NCI-H446 (cell line): ENCODE measurements around the gene NR3C2.

ENCODE experiments used
- DNase-seq, 2 experiments: peaks; one replicate each; lab custom pipeline; 2025; lab: John Stamatoyannopoulos, UW

Gene NR3C2

DNA sequence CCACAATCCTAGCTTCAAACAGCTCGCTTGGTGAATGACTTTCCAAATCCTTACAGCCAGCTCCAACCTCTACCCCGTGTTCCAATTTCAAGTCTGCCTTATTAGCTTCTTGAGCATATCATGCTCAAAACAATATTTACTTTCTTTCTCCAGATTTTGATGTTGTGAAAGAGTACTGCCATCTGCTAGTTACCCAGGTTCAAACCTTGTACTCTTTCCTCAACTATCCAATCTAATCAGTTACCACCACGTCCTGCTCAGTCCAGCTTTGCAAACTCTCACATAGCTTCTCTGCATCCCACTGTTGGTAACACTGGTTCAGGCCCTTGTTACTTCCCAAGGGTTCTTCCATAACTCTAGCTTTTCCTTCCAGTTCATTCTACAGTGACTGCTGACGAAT is 179.1 kb downstream of the NR3C2 start:
- DNase-seq, result no peak

DNA sequence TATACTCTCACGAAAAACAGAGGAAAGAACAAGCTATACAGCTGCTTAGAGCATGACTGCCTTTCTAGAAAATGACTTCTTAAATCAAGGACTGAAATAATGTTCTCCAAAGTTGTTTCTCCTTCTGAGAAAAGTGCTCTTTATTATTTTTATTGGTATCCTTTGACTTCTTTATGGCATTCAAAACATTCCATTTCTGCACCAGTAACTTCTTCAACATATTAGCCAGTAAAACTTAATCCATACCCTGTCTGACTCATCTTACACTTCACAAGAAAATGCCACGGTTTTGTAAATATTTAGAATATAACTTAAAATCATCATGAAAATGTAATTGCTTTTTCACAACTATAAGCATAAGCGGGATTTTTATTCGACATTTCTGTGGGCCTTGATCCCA is 180.4 kb downstream of the NR3C2 start:
- DNase-seq, result no peak

DNA sequence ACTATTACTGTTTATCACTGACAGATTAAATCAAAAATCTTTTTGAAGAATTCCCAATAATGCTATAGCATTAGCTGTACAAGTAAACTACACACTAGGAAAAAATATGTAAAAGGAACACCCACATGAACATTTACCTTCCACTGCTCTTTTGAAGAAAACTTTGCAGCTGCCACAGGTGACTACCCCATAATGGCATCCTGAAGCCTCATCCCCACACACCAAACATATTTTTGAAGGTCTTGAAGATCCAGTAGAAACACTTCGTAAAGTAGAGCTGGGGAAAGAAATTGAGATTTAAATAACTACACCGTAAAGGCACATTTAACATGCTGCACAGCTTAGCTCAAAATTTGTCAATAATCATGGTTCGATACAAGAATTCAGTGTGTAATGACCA is 182.4 kb downstream of the NR3C2 start:
- no peak for DNase-seq

DNA sequence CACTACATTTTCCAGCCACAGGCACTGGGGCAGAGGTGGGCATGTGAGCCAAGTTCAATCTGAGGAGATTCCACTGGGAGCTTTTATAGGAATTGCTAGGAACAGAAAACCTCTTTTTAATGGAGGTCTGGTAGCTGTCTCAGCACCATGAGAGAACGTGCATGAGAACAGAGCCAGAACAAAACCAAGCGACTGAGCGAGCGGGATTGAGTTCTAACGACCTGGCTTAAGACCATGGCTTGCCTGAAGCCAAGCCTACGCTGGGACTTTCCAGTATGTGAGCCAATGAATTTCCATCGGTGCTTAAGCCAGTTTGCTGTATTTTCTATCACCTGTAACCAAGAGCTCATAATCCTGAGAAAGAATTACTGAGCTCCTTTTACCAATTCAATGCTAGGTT is 183.7 kb downstream of the NR3C2 start:
- no peak for DNase-seq

DNA sequence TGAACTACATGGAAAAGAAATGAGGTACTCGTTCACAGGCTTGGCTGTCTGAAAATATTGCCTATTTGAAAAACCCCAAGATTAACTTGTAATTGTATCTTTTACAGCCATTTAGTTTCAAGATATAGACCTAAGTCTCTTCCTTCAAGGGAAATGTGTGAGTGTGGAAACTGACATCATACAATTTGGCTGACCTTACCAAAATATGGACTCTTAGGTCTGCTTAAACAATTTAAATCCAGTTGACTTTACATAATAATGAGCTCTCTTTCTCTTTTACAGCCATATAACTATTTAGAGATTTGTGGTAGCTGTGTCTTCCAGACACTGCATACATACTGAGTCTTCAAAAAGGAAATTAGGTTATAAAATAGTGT is 186.9 kb downstream of the NR3C2 start:
- DNase-seq, result no peak

DNA sequence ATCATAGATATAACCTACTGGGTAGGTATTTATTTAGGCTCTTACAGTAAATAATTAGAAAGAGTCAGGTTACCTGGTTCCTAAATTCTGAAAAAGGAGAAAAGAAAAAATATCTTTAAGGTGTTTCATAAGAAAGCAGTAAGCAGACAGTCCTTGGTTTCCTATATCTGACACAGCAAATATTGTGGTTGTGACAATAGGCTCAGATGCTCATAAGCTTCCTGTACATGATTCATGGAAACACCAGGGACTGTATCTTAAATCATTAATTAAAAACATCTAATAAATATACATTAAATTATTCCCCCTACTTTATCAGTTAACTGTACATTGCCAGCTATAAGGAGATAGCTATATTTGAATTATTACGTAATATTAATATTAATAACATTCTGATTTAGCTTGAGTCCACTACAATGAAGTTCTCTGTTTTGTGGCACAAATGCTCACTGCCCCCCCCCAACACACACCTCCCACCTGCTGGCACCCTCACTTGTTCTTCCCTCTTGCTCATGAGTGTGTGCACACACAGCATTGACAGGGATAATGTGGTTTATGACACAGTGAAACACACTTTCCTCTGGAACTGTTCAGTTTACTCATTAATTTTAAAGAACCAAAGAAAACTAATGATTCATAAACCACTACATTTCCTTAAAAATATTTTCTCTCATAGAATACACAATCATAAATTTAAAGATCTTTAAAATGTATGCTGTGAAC is 187.4 kb downstream of the NR3C2 start:
- no peak for DNase-seq

DNA sequence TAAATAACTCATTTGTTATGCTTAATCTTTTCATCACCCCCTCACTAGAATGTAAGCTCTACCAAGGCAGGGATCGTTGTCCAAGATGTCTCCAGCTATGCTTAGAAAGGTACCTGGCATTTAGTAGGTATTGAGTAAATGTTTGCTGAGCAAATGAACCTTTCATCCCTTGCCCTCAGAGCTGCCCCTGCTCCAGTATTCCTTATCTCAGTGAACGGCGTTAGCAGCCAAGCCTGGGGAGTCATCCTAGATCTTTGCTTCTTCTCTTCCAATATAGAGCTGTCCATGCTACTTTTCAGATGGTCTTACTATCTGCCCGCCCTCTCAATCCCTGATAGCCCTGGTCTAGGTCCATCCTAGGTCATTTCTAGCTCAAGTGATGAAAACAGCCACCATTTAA is 188.4 kb downstream of the NR3C2 start:
- DNase-seq, result no peak

DNA sequence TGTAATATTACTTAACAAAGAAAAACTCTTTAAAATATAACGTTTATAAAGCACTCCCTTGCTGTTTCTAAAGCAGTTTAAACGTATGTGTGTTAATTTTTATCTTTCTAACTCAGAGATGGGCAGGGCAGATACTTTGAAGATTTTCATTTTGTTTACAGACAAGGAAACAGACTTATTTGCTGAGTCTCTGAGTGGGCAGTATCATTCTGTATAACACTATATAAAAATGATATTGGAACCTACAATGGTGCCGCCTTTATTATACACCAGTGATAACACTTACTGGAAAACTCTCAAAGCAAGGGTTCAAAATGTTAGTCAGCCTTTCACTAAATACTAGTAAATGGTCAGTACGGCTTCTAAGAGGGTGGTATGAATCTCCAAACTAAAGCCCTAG is 193.4 kb downstream of the NR3C2 start:
- DNase-seq, result no peak

DNA sequence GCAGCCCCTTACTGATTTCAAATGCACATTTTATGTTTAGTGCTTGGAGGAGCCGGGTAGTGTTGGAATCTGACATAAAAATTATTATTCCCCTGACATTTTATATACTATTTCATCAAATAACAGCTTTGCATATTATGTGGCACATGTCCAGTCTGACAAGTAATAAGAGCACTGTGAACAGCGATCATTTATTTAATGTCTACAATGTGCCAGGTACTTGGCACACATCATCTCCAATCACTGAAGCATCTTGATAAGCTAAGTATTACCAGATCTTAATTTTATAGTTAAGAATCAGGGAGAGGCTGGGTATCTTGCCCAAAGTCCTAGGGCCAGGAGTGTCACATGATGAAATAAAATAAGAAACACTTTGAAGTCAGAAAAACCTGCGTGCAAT is 197.2 kb downstream of the NR3C2 start:
- no peak for DNase-seq

DNA sequence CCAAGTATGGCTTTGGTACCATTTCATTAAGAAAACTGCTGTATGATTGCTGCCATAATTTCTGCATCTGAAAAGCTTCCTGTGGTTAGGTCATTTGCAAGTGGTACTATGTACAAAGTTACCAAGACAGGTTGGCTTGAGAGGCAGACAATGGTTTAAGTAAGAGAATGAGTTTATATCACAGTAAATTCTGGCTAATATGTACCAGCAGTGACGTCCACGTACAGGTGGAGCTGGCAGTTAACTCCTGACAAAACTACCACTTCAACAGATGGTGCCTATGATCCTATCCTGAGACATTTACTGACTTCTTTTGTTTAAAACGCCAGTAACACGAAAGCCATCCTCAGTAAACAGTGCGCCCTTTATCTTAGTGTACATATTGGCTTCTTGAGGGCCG is 198.4 kb downstream of the NR3C2 start:
- no peak for DNase-seq

DNA sequence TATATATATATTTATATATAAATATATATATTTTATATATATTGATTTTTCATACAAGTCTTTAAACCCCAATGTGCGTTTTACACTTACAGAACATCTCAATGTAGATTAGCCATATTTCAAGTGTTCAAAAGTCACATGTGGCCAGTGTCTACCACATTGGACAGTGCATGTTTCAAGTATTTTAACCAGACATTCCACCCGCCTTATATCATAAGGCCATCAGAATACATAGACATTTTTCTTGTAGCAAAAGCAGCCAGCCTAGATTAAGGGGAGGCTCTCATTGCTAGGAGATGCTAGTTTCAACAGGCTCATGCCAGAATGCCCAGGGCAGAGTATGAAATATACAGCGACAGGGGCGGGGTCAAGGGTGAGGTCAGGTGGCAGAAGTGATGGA is 202.0 kb downstream of the NR3C2 start:
- DNase-seq, result no peak

DNA sequence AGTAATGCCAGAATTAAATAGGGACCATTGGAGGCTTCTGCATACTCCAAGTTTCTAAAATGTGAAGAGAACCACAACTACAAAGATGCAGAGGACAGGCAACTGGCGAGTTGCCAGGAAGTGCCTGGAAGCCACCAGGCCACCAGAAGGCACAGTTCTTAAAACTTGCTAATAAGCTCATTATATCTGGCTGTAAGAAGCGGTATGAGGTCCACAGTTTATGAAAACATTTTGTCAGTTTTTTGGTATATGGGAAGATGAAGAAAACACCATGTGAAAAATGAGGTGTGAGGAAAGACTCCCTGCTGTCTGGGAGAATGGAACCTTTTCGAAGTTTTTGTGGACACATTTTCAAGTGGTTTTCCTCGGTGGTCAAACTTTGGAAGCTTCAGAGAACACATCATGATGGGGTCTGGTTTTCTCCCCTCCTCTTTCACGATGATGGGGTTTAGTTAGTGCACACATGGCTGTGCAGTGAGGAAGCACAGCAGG is 202.7 kb downstream of the NR3C2 start:
- DNase-seq, result peak; percentile 1 to 55

DNA sequence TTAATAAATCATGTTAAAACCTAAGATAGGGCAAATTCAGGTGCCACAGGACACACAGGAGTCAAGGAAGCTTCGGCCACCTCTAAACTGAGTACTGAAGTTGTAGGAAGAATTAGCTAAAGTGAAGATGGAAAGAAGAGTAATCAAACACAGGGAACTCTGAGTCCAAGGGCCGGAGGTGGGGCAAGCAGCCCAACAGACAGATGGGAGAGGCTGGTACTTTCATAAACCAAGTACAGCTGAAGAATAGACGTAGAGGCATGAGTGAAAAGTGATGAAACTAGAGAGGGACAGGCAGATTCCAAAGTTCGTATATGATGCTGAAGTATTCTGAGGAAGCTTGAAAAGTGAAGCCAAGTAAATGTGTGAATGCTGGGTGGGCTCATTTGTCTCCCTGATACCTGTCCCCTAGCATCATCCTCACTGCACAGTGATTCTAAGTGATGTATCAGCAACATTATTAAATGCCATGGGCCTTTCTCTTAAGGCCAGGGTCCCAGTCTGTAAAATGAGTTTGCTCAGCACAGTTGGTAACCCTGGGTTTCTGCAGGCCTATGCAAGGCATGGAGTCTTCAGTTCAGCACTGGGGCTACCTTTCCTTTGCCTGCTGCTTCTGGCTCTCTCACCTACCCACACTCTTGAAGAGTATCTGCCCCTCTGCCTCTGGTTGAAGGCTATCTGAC is 203.3 kb downstream of the NR3C2 start:
- peak in 1 of 2 experiments; percentile 10 for DNase-seq

DNA sequence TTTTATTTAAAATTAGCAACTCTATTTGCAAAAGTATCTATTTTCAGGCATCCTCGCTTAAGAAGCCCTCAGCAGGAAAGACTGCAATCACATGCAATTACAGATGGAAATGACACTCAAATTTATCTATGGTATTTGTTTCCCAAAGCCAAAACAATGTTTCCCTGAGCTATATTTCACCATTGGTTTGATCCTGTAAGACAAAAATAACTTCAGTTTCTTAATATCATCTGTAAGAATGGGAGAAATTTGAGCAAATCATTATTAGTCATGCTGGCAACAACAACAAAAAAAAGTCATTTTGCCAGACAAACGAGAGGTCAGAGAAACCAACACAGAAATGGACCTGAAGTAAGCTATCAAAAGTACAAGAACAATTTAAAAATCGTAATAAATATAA is 204.1 kb downstream of the NR3C2 start:
- no peak for DNase-seq

DNA sequence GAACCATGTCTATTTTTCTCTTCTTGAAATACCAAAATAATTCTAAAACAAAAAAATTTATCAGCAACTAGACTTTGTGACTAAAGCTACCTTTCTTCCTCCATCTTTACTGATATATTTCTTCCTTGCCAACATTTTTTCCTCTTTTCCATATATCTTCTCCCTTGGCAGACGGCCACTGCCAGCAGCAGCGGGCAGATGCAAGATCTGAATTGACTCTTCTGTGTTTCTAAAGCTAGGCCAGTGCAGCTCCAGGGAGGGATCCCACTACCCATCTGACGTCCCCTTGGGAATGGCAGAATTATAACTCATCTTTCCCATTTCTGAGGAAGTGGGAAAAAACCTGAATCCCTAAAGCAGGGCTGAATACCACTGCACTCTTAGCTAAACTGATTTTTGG is 206.4 kb downstream of the NR3C2 start:
- DNase-seq, result peak; percentile 5 to 59

DNA sequence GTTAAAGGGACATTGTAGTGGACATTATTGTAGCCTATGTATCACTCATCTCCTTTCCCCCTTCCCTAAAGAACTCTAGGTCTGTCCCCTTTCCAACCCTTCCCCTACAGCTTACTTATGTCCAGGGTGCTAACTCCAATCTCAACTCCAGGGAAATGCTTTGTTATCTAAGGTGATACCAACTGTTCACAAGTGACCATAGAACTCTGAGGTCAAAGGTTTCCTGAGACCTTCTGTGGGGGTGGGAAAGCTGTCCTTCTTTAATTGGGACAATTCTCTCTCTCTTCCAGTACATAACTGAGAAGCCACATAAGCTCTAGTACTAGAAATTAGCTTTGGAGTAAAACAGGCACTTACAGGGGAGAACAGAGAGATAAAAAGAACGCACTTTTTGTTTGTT is 212.4 kb downstream of the NR3C2 start:
- no peak for DNase-seq

DNA sequence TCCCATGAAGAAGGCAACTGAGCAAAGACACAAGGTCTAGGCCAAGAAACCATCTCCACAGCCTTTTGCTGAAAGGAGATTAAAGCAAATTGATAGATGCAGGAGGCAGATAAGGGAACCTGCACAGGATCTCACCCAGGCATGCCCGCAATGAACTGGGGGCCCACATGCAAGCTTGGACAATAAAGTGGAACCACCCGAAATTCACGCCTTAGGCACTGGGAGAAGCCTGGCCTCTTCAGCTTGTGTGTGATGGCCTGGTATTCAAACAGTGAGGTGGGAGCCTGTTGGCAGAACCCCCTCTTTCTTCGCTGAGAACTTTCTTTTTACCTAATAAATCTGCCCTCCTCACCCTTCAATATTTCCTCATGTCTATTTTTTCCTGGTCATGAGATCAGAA is 213.2 kb downstream of the NR3C2 start:
- no peak for DNase-seq

DNA sequence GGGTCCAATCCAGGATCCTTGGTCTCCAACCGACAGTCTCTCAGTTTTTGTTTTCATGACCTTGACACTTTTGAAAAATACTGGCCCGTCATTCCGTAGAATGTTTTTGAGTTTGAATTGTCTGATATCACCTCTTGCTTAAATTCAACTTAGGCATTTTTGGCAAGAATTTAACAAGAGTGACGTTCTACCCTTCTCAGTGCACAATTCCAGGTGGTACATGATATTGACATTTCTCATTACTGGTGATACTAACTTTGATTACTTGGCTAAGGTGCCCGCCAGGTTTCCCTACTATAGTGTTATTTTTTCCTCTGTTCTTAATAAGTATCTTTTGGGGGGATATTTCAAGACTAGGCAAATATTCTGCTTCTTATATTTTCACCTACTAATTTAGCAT is 215.1 kb downstream of the NR3C2 start:
- DNase-seq, result no peak

DNA sequence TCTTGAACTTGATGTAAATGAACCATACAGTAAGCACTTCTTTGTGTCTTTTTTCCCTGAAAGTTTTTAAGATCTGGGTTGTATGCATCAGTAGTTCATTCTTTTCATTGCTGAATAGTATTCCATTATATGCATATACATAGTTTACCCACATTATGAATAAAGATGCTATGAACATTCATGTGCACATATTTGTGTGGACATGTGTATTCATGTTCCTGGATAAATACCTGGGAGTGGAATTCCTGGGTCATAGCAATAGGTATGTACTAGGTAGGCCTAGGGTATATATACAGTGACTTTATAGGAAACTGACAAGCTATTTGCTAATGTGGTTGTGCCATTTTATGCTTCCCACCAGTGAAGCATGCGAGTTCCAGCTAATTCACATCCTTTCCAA is 215.9 kb downstream of the NR3C2 start:
- DNase-seq, result no peak

DNA sequence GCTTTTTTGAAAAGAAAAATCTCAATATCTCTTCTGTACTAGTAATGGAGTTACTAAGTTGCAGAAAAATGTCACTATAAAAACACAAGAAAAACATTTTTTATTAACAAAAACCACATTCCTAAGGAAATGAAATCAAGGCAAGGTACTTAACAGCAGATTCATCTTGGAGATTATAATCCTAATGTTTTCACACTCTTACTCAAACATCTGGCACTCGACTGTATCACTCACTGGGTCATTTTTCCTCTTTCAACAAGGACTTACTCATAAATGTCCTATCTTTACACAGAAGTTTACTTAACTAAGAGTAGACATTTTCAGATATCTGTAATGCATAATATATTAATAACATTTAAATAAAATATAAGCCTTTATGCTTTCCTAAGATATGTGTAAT is 216.6 kb downstream of the NR3C2 start:
- no peak for DNase-seq

DNA sequence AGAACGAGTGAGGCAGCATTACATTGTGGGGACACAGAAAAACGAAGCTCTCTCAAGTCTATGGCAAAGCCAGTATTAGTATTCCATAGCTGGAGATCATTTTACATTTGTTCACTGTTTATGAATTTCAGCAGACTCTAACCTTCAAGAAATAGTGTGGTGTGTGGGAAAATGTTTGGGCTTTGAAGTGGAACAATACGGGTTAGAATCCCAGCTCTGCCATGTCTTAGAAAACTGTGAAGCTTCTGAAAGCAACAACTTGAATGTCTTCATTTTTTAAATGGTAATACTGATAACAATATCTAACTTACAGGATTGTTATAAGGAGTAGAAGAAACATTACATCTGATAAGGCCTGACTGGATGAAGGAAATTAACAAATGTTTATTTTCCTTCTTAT is 217.7 kb downstream of the NR3C2 start:
- no peak for DNase-seq

DNA sequence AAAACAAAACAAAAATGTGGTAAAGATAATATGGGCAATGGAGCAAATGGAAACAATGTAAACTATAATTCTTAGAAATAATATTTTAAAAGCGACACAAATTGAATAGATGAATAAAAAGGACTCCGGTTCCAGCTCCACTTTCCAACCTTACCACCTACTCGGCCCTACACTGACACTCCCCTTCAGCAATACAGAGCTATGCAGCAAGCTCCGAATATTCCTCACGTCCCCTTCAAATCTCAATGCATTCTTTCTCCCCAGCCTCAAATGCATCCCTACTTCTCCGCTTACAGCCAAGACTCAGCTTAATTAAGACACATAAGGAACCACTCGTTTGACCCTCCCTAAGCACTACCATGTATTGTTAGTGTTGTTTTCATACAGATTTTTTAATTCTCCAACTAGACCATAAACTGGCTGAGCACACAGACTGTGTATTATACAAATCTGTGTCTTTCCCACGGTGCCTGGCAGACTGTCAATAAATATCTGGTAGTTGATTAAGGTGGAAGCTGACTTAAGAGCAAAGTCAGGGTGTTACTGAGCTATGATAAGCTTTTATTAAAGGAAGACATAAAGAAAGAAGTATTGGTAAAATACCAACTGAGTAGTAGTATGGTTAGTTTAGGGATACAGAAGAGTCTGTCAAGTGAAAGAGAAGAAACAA is 219.1 kb downstream of the NR3C2 start:
- no peak for DNase-seq
